Measurements from ENCODE around the gene PDZD2. TPM values are rescaled to one million over a fixed set of nuclear protein-coding genes. Genes with fewer than 3 reads are reported as not detected.

Gene PDZD2
- total RNA-seq, 1 donor from 2014 or later: 2.6 TPM

GRCh38 chr5:31613651-31614050 lies 25.3 kb upstream of the PDZD2 start:
- H3K36me3 ChIP-seq (ENCODE audit: control insufficient read depth in 3 of 3, insufficient read depth in 3 of 3, low read length in 3 of 3): no peaks in the 10 kb centered on the region
- peaks cover 0 to 5% (median 3%) of the 10 kb centered on the region in 3 donors for H3K27me3 ChIP-seq (ENCODE audit: control insufficient read depth in 3 of 3, insufficient read depth in 3 of 3, low read length in 3 of 3)
- H3K9me3 ChIP-seq (ENCODE audit: control insufficient read depth in 3 of 3, low read length in 3 of 3): no peaks in the 10 kb centered on the region
- H3K27ac ChIP-seq (ENCODE audit: low read depth, low read length): no peak overlapping the region
- H3K4me3 ChIP-seq (ENCODE audit: low read length in 3 of 3): no peak overlapping the region
- H3K4me1 ChIP-seq (ENCODE audit: control insufficient read depth in 3 of 3, insufficient read depth in 3 of 3, low read length in 3 of 3): peaks cover 0 to 4% (median 0%) of the 10 kb centered on the region in 3 donors
- no peak overlapping the region for H3K9ac ChIP-seq (ENCODE audit: low read depth in 1 of 3, low read length in 3 of 3)

- Histone ChIP-seq H3K4me3 (ENCODE audit: low read length in 3 of 3) (no peak overlapping the region), H3K36me3 (ENCODE audit: control insufficient read depth in 3 of 3, insufficient read depth in 3 of 3, low read length in 3 of 3) (no peaks in the 10 kb centered on the region), H3K9me3 (ENCODE audit: control insufficient read depth in 3 of 3, low read length in 3 of 3) (no peaks in the 10 kb centered on the region), H3K9ac (ENCODE audit: low read depth in 1 of 3, low read length in 3 of 3) (no peak overlapping the region), H3K4me1 (ENCODE audit: control insufficient read depth in 3 of 3, insufficient read depth in 3 of 3, low read length in 3 of 3) (peaks cover 0 to 4% (median 0%) of the 10 kb centered on the region in 3 donors), H3K27me3 (ENCODE audit: control insufficient read depth in 3 of 3, insufficient read depth in 3 of 3, low read length in 3 of 3) (peaks cover 0 to 5% (median 3%) of the 10 kb centered on the region in 3 donors), H3K27ac (ENCODE audit: low read depth, low read length) (no peak overlapping the region)
Observed at GRCh38 chr5:31614151-31615020, 24.5 kb upstream of the PDZD2 start.

DNA sequence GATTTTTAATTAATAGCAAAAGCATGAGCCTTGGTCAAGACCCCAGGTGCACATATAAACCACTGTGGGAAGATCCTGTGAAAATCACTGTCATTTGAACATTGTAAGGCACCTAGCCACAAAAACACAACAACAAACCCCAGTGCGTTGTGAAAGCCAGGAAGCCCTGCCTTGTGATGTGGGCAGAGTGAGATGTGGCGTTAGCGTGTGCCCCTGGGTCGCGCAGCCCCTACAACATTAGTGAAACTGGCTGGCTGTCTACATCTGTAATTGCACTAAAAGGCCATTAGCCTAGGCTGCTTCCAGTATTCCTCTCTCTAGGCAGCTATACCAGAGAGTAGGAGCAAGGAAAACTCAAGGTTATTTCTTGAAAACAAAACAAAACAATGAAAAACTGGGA lies 21.1 kb upstream of the PDZD2 start:
- Histone ChIP-seq H3K4me3 (ENCODE audit: low read length in 3 of 3) (no peak overlapping the region), H3K9me3 (ENCODE audit: control insufficient read depth in 3 of 3, low read length in 3 of 3) (no peaks in the 10 kb centered on the region), H3K27me3 (ENCODE audit: control insufficient read depth in 3 of 3, insufficient read depth in 3 of 3, low read length in 3 of 3) (peaks cover 0 to 9% (median 7%) of the 10 kb centered on the region in 3 donors), H3K27ac (ENCODE audit: low read depth, low read length) (no peak overlapping the region), H3K4me1 (ENCODE audit: control insufficient read depth in 3 of 3, insufficient read depth in 3 of 3, low read length in 3 of 3) (peaks cover 0 to 4% (median 0%) of the 10 kb centered on the region in 3 donors), H3K9ac (ENCODE audit: low read depth in 1 of 3, low read length in 3 of 3) (no peak overlapping the region), H3K36me3 (ENCODE audit: control insufficient read depth in 3 of 3, insufficient read depth in 3 of 3, low read length in 3 of 3) (no peaks in the 10 kb centered on the region)

DNA sequence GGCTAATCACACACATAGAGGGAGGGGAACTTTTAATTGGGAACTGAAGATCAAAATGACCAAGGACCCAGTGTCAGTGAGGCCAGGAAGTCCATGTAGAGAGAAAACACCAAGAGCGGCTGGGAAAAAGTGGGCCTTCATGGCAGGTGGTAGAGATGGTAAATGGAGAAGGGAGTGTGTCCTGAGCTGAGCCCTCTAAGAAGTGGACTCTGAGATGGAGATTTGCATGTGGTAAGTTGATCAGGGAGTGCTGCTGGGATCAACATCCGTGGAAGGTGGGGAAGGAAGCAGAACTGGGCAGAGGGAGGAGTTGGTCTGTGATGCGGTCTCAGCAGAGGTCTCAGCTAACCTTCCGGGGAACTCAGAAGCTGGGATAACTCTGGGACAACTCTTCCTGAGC lies 18.9 kb upstream of the PDZD2 start:
- H3K4me3 ChIP-seq (ENCODE audit: low read length in 3 of 3): no peak overlapping the region
- no peaks in the 10 kb centered on the region for H3K4me1 ChIP-seq (ENCODE audit: control insufficient read depth in 3 of 3, insufficient read depth in 3 of 3, low read length in 3 of 3)
- no peaks in the 10 kb centered on the region for H3K9me3 ChIP-seq (ENCODE audit: control insufficient read depth in 3 of 3, low read length in 3 of 3)
- peaks cover 0 to 9% (median 7%) of the 10 kb centered on the region in 3 donors for H3K27me3 ChIP-seq (ENCODE audit: control insufficient read depth in 3 of 3, insufficient read depth in 3 of 3, low read length in 3 of 3)
- H3K27ac ChIP-seq (ENCODE audit: low read depth, low read length): no peak overlapping the region
- no peaks in the 10 kb centered on the region for H3K36me3 ChIP-seq (ENCODE audit: control insufficient read depth in 3 of 3, insufficient read depth in 3 of 3, low read length in 3 of 3)
- no peak overlapping the region for H3K9ac ChIP-seq (ENCODE audit: low read depth in 1 of 3, low read length in 3 of 3)

DNA sequence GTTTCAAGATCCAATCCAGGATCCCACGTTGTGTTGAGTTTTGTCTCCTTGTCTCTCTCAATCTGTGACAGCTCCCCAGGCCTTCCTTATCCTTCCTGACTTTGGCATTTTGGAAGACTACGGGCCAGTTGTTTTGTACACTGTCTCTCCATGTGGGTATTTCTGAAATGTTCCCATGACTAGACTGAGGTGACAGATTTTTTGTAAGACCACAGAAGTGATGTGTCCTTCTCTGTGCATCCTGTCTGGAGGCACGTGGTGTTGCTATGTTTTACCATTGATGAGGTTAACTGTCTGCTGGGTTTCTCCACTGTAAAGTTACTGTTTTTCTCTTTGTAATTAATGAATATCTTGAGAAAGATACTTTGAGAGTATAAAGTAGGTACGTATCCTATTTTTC lies 15.7 kb upstream of the PDZD2 start:
- Histone ChIP-seq H3K4me3 (ENCODE audit: low read length in 3 of 3) (no peak overlapping the region), H3K27ac (ENCODE audit: low read depth, low read length) (no peak overlapping the region), H3K4me1 (ENCODE audit: control insufficient read depth in 3 of 3, insufficient read depth in 3 of 3, low read length in 3 of 3) (no peaks in the 10 kb centered on the region), H3K27me3 (ENCODE audit: control insufficient read depth in 3 of 3, insufficient read depth in 3 of 3, low read length in 3 of 3) (peaks cover 0 to 7% (median 3%) of the 10 kb centered on the region in 3 donors), H3K9me3 (ENCODE audit: control insufficient read depth in 3 of 3, low read length in 3 of 3) (no peaks in the 10 kb centered on the region), H3K9ac (ENCODE audit: low read depth in 1 of 3, low read length in 3 of 3) (no peak overlapping the region), H3K36me3 (ENCODE audit: control insufficient read depth in 3 of 3, insufficient read depth in 3 of 3, low read length in 3 of 3) (no peaks in the 10 kb centered on the region)

DNA sequence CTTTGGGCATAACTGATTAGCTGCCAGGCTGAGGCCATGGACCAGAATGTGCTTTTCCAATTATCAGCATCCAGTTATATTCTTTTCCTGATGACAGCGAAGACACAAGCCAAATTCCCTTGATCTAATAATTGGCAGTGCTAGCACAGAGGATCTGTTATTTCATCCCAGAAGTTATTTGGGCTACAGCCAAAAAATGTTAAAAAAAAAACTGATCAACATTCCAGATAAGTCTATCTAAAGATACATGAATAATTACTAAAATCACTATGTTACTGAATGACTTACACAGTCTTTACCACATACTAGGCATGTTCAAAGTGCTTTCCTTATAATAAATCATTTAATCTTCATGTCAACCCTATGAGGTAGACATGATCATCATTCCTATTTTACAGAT lies 13.5 kb upstream of the PDZD2 start:
- Histone ChIP-seq H3K36me3 (ENCODE audit: control insufficient read depth in 3 of 3, insufficient read depth in 3 of 3, low read length in 3 of 3) (no peaks in the 10 kb centered on the region), H3K4me1 (ENCODE audit: control insufficient read depth in 3 of 3, insufficient read depth in 3 of 3, low read length in 3 of 3) (no peaks in the 10 kb centered on the region), H3K27me3 (ENCODE audit: control insufficient read depth in 3 of 3, insufficient read depth in 3 of 3, low read length in 3 of 3) (peaks cover 0 to under 1% (median 0%) of the 10 kb centered on the region in 3 donors), H3K27ac (ENCODE audit: low read depth, low read length) (no peak overlapping the region), H3K4me3 (ENCODE audit: low read length in 3 of 3) (no peak overlapping the region), H3K9ac (ENCODE audit: low read depth in 1 of 3, low read length in 3 of 3) (no peak overlapping the region), H3K9me3 (ENCODE audit: control insufficient read depth in 3 of 3, low read length in 3 of 3) (no peaks in the 10 kb centered on the region)

GRCh38 chr5:31626156-31626555 lies 12.8 kb upstream of the PDZD2 start:
- no peak overlapping the region for H3K4me3 ChIP-seq (ENCODE audit: low read length in 3 of 3)
- no peak overlapping the region for H3K9ac ChIP-seq (ENCODE audit: low read depth in 1 of 3, low read length in 3 of 3)
- no peaks in the 10 kb centered on the region for H3K36me3 ChIP-seq (ENCODE audit: control insufficient read depth in 3 of 3, insufficient read depth in 3 of 3, low read length in 3 of 3)
- no peaks in the 10 kb centered on the region for H3K9me3 ChIP-seq (ENCODE audit: control insufficient read depth in 3 of 3, low read length in 3 of 3)
- H3K27ac ChIP-seq (ENCODE audit: low read depth, low read length): no peak overlapping the region
- H3K27me3 ChIP-seq (ENCODE audit: control insufficient read depth in 3 of 3, insufficient read depth in 3 of 3, low read length in 3 of 3): no peaks in the 10 kb centered on the region
- H3K4me1 ChIP-seq (ENCODE audit: control insufficient read depth in 3 of 3, insufficient read depth in 3 of 3, low read length in 3 of 3): no peaks in the 10 kb centered on the region

DNA sequence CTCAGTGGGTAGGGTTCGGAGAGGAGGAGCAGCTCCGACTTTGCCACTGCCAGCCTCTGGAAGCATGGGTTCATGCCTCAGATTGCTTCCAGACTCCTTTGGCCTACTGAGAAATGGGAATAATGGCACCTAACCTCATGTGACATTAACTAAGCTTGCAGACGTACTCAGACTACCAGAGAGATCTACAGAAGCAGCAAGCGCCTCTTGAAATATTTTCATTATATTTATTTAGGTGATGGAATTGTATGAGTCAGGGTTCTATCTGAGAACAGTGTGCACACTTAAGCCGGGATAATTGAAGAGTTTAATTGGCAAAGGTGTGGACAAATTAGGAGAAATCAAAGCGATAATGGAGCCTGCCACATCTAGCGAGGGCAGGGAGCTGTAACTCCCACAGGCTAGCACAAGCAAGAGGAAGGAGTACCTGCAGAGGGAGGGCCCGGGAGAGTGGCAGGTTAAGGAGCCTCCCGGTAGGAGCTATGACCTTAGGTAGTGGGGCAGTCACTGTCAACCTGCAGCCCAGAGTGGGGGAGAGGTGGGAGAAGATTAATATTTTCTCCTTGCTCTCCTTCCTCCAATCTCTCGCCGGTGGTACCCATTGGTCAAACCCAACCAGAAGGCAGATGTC lies 12.2 kb upstream of the PDZD2 start:
- H3K27me3 ChIP-seq (ENCODE audit: control insufficient read depth in 3 of 3, insufficient read depth in 3 of 3, low read length in 3 of 3): no peaks in the 10 kb centered on the region
- H3K27ac ChIP-seq (ENCODE audit: low read depth, low read length): no peak overlapping the region
- no peak overlapping the region for H3K9ac ChIP-seq (ENCODE audit: low read depth in 1 of 3, low read length in 3 of 3)
- no peaks in the 10 kb centered on the region for H3K9me3 ChIP-seq (ENCODE audit: control insufficient read depth in 3 of 3, low read length in 3 of 3)
- H3K4me1 ChIP-seq (ENCODE audit: control insufficient read depth in 3 of 3, insufficient read depth in 3 of 3, low read length in 3 of 3): no peaks in the 10 kb centered on the region
- H3K4me3 ChIP-seq (ENCODE audit: low read length in 3 of 3): no peak overlapping the region
- H3K36me3 ChIP-seq (ENCODE audit: control insufficient read depth in 3 of 3, insufficient read depth in 3 of 3, low read length in 3 of 3): no peaks in the 10 kb centered on the region

GRCh38 chr5:31630931-31631330 lies 8.0 kb upstream of the PDZD2 start:
- Histone ChIP-seq H3K27me3 (ENCODE audit: control insufficient read depth in 3 of 3, insufficient read depth in 3 of 3, low read length in 3 of 3) (no peaks in the 10 kb centered on the region), H3K36me3 (ENCODE audit: control insufficient read depth in 3 of 3, insufficient read depth in 3 of 3, low read length in 3 of 3) (no peaks in the 10 kb centered on the region), H3K9ac (ENCODE audit: low read depth in 1 of 3, low read length in 3 of 3) (no peak overlapping the region), H3K4me1 (ENCODE audit: control insufficient read depth in 3 of 3, insufficient read depth in 3 of 3, low read length in 3 of 3) (no peaks in the 10 kb centered on the region), H3K9me3 (ENCODE audit: control insufficient read depth in 3 of 3, low read length in 3 of 3) (no peaks in the 10 kb centered on the region), H3K27ac (ENCODE audit: low read depth, low read length) (no peak overlapping the region), H3K4me3 (ENCODE audit: low read length in 3 of 3) (no peak overlapping the region)

- Histone ChIP-seq H3K4me1 (ENCODE audit: control insufficient read depth in 3 of 3, insufficient read depth in 3 of 3, low read length in 3 of 3) (no peaks in the 10 kb centered on the region), H3K9ac (ENCODE audit: low read depth in 1 of 3, low read length in 3 of 3) (no peak overlapping the region), H3K27me3 (ENCODE audit: control insufficient read depth in 3 of 3, insufficient read depth in 3 of 3, low read length in 3 of 3) (no peaks in the 10 kb centered on the region), H3K27ac (ENCODE audit: low read depth, low read length) (no peak overlapping the region), H3K4me3 (ENCODE audit: low read length in 3 of 3) (no peak overlapping the region), H3K36me3 (ENCODE audit: control insufficient read depth in 3 of 3, insufficient read depth in 3 of 3, low read length in 3 of 3) (no peaks in the 10 kb centered on the region), H3K9me3 (ENCODE audit: control insufficient read depth in 3 of 3, low read length in 3 of 3) (no peaks in the 10 kb centered on the region)
Observed at GRCh38 chr5:31632460-31632859, 6.5 kb upstream of the PDZD2 start.

Data from skeletal muscle tissue (tissue), 4 donors.